ENCODE results near the gene OXNAD1.

GRCh38 chr3:16343101-16343500, 78.1 kb downstream of the OXNAD1 start:
- no peak for TF ChIP-seq SREBF1 (IDR thresholded peaks at IDR 0.05; ENCODE audit: low read length)
- TF ChIP-seq SMC3 (IDR thresholded peaks at IDR 0.05; ENCODE audit: borderline replicate concordance, low read length), result no peak
- TF ChIP-seq, protein P1, sequence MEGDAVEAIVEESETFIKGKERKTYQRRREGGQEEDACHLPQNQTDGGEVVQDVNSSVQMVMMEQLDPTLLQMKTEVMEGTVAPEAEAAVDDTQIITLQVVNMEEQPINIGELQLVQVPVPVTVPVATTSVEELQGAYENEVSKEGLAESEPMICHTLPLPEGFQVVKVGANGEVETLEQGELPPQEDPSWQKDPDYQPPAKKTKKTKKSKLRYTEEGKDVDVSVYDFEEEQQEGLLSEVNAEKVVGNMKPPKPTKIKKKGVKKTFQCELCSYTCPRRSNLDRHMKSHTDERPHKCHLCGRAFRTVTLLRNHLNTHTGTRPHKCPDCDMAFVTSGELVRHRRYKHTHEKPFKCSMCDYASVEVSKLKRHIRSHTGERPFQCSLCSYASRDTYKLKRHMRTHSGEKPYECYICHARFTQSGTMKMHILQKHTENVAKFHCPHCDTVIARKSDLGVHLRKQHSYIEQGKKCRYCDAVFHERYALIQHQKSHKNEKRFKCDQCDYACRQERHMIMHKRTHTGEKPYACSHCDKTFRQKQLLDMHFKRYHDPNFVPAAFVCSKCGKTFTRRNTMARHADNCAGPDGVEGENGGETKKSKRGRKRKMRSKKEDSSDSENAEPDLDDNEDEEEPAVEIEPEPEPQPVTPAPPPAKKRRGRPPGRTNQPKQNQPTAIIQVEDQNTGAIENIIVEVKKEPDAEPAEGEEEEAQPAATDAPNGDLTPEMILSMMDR (IDR thresholded peaks at IDR 0.05 in 2 of 3, conservative IDR thresholded peaks at IDR 0.05 in 1 of 3; ENCODE audit: control insufficient read depth in 2 of 3, extremely low read depth in 1 of 3, insufficient read depth in 1 of 3, low read depth in 3 of 3, low read length in 3 of 3), result no peak
- TF ChIP-seq, protein P2, sequence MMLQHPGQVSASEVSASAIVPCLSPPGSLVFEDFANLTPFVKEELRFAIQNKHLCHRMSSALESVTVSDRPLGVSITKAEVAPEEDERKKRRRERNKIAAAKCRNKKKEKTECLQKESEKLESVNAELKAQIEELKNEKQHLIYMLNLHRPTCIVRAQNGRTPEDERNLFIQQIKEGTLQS (IDR thresholded peaks at IDR 0.05; ENCODE audit: borderline replicate concordance, extremely low read depth, low read depth, low read length), result no peak
